ENCODE data around the gene OR4P4. TPM values are rescaled to one million over a fixed set of nuclear protein-coding genes. Genes with fewer than 3 reads are reported as not detected.

Gene OR4P4
- total RNA-seq (2022; extraction: Qiagen RNA extraction; ENCODE audit: low read depth) = not detected in 5 replicates

DNA sequence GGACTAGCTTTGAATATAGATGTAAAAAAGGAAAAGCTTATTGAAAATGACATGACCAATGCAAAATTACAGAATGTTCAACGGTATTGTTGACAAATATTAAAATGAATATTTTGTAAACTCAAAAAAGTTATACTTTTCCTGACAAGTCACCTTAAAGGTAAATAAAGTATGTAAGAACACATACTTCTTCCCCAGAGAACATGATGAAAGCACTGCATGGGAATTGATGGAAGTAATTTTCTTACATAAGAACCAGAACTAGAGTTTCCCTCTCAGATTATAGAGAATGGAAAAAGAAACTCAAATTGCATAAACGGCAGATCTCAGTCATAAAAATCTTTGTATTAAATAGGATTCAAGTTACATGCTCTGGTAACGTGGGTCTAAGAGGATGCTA lies at the start of gene OR4P4:
Gene OR4P4 (plus strand): TSS at position 301 of the 400 bp plus-strand sequence.

GRCh38 chr11:55607545-55607944 lies 27.4 kb upstream of the OR4P4 start, which contains the start of gene OR4C11:
OR4C11 (minus strand) TSS chr11:55607645; CDS start chr11:55604373, 3,272 bp downstream.

DNA sequence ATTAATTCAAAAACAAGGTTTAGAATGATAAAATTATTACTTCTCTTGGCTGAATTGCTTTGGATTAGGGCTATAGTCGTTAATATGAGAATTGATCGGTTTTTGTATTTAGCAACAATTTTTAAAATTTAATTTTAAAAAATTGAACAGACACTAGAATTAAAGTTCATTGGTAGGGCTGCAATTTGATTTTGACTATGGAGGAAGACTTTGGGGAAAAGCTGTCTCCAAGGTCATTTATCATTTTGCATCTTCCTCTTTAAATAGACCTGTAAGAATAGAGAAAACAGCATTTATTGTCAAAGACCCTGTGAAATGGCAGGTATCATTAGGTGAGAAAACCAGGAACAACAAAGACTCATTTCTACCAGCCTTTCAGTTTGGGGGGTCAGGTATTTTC lies 13.1 kb downstream of the OR4P4 start, which contains the start of gene OR4S2:
Gene OR4S2 (plus strand): TSS at position 301 of the 400 bp plus-strand sequence. CDS start 2,577 bp downstream, outside the sequence.

DNA sequence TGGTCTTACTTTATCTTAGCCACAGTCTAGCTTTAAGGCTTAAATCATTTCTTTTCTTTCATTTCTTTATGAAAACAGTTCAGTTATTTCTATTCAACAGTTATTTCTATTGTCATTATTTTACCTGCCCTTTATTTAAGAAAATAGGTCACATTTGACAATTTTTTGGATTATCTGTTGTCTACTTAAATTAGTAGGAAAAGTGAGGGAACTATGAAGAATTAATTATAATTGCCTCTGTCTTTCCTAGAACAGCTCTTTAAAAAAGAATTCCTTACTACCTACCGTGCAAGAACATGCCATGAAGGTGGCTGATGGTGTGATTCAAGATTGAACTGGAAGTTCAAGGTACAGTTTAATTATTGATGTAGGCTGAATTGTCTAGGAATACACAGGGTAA lies 27.0 kb downstream of the OR4P4 start, which contains the start of gene OR4C6:
Gene OR4C6 (plus strand): TSS at position 301 of the 400 bp plus-strand sequence. CDS start 2,966 bp downstream, outside the sequence.

Other genes starting within 250 kb of the OR4P4 start
- gene OR4C15, start 80.6 kb upstream of the OR4P4 start, total RNA-seq (2022; extraction: Qiagen RNA extraction; ENCODE audit: low read depth) = not detected in 5 replicates
- not detected in 5 replicates for gene OR4C16, start 63.0 kb upstream of the OR4P4 start, total RNA-seq (2022; extraction: Qiagen RNA extraction; ENCODE audit: low read depth)
- not detected in 5 replicates for gene OR4C11, start 27.5 kb upstream of the OR4P4 start, total RNA-seq (2022; extraction: Qiagen RNA extraction; ENCODE audit: low read depth)
- gene OR4S2, start 13.2 kb downstream of the OR4P4 start, total RNA-seq (2022; extraction: Qiagen RNA extraction; ENCODE audit: low read depth) = not detected in 5 replicates
- gene OR4C6, start 27.1 kb downstream of the OR4P4 start, total RNA-seq (2022; extraction: Qiagen RNA extraction; ENCODE audit: low read depth) = not detected in 5 replicates
- gene OR5D13, start 138.3 kb downstream of the OR4P4 start, total RNA-seq (2022; extraction: Qiagen RNA extraction; ENCODE audit: low read depth) = not detected in 5 replicates
- gene OR5D14, start 160.4 kb downstream of the OR4P4 start, total RNA-seq (2022; extraction: Qiagen RNA extraction; ENCODE audit: low read depth) = not detected in 5 replicates
- not detected in 5 replicates for gene OR5L1, start 176.3 kb downstream of the OR4P4 start, total RNA-seq (2022; extraction: Qiagen RNA extraction; ENCODE audit: low read depth)
- not detected in 5 replicates for gene OR5D18, start 184.5 kb downstream of the OR4P4 start, total RNA-seq (2022; extraction: Qiagen RNA extraction; ENCODE audit: low read depth)
- not detected in 5 replicates for gene OR5L2, start 192.1 kb downstream of the OR4P4 start, total RNA-seq (2022; extraction: Qiagen RNA extraction; ENCODE audit: low read depth)
- gene OR5D16, start 203.6 kb downstream of the OR4P4 start, total RNA-seq (2022; extraction: Qiagen RNA extraction; ENCODE audit: low read depth) = not detected in 5 replicates
- not detected in 5 replicates for gene TRIM51, start 248.2 kb downstream of the OR4P4 start, total RNA-seq (2022; extraction: Qiagen RNA extraction; ENCODE audit: low read depth)